DND-41 (cell line): ENCODE measurements around the gene B4GAT1.
A peak's percentile ranks its signal among the peaks of the same experiment; 100 is the strongest.

Experiments used
- ATAC-seq: fragments of 200-7000 bp; cut with Tn5 transposase; 3 replicates; pipeline ENCODE4 v1.9.1; 2021; ENCODE audit warnings: low read depth; ENCODE audit not compliant: insufficient read depth
- DNase-seq: peaks from one replicate; pipeline ENCODE4 v3.0.0-alpha.2; 2020
- H2AFZ ChIP-seq: 2 replicates; pipeline ENCODE4 v1.6.0; 2012; ENCODE audit warnings: low read depth, low read length
- H3K27ac ChIP-seq: 2 replicates; pipeline ENCODE4 v1.5.1; 2012; ENCODE audit warnings: low read length, inconsistent platforms
- H3K27me3 ChIP-seq: fragments of 200-600 bp; sonication (generic); 2 replicates; pipeline ENCODE4 v1.6.0; 2012; ENCODE audit warnings: low read length, mild to moderate bottlenecking, inconsistent platforms; ENCODE audit not compliant: insufficient read depth, poor library complexity
- H3K36me3 ChIP-seq: 2 replicates; pipeline ENCODE4 v1.5.1; 2012; ENCODE audit warnings: low read length, inconsistent platforms; ENCODE audit not compliant: insufficient read depth
- H3K4me1 ChIP-seq: 2 replicates; pipeline ENCODE4 v1.5.1; 2012; ENCODE audit warnings: mild to moderate bottlenecking, low read length; ENCODE audit not compliant: insufficient read depth
- H3K4me2 ChIP-seq: 2 replicates; pipeline ENCODE4 v1.6.0; 2012; ENCODE audit warnings: mild to moderate bottlenecking, moderate library complexity, low read length, inconsistent platforms; ENCODE audit not compliant: insufficient read depth
- H3K4me3 ChIP-seq, 2 experiments: fragments of 200-600 bp in 1 of 2; shearing (Covaris generic) in 1 of 2; 2 replicates each; pipeline ENCODE4 v1.5.1; 2012 to 2016; ENCODE audit warnings: inconsistent platforms in 2 of 2, low read length in 2 of 2, mild to moderate bottlenecking in 2 of 2, low read depth in 1 of 2, moderate library complexity in 1 of 2
- H3K79me2 ChIP-seq: 2 replicates; pipeline ENCODE4 v1.6.0; 2012; ENCODE audit warnings: low read length, inconsistent platforms; ENCODE audit not compliant: insufficient read depth
- H3K9ac ChIP-seq: 2 replicates; pipeline ENCODE4 v1.6.0; 2012; ENCODE audit warnings: low read depth, mild to moderate bottlenecking, inconsistent platforms, low read length, moderate library complexity
- H3K9me3 ChIP-seq: 2 replicates; pipeline ENCODE4 v1.5.1; 2012; ENCODE audit warnings: low read length, moderate library complexity, mild to moderate bottlenecking, inconsistent platforms; ENCODE audit not compliant: insufficient read depth, severe bottlenecking
- H4K20me1 ChIP-seq: 2 replicates; pipeline ENCODE4 v1.6.0; 2012; ENCODE audit warnings: low read length; ENCODE audit not compliant: insufficient read depth
- EZH2 ChIP-seq: IDR thresholded peaks from 3 replicates; pipeline ENCODE4 v1.6.1; 2012; ENCODE audit warnings: borderline replicate concordance, low read depth, mild to moderate bottlenecking, moderate library complexity, low read length, inconsistent platforms; ENCODE audit not compliant: severe bottlenecking
- TF ChIP-seq, protein P1 (sequence below): IDR thresholded peaks from 2 replicates; pipeline ENCODE4 v1.5.1; 2012; ENCODE audit warnings: borderline replicate concordance, low read length, moderate library complexity, mild to moderate bottlenecking; ENCODE audit not compliant: poor library complexity, severe bottlenecking; ENCODE audit errors: extremely low read depth

B4GAT1 gene

DNA sequence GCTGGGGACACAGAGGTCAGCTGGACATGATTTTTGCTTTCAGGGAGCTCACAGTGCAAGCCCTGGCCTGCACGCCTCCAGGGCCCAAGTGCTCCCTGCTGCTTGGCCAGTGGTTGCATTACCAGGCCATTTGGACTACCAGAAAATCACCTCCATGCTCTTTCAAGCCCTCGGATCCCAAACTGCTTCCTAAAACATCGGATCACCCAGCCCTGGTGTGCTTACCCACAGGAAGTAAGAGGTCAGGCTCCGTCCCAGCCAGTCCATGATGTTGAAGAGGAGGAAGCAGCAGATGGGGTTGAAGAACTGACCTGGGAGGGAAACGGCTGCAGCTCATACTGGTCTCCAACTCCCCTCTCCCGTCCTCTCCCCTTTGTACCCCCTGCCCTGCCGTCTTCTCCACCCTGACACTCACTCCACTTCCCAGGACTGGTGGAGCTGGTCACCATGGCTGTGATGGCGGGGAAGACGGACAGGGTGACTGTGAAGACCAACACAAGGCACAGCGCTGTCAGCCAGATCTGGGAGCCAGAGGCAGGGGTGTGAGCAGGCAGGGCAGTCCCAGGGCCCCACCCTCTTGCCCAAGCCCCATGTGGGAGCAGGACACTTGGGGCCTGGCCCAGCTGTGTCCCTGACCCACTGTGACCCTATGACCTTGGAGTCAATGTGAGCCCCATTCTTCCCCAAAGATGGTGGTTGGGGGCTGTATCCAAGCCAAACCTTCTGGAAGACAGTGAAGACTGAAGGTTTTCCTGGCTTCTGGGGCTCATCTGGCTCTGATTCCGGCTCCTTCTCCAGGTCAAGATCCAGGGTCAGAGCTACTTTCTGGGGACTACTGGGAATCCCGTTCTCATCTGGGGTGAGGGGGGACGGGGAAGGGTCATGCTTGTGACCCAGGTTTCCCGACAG is 18.5 kb upstream of the B4GAT1 start:
- no peaks in the 10 kb centered on the region for H3K79me2 ChIP-seq
- H3K4me2 ChIP-seq, result no peak overlapping the region
- DNase-seq (no peak), ATAC-seq (no peak)
- H3K9me3 ChIP-seq, result no peaks in the 10 kb centered on the region
- H3K9ac ChIP-seq, result no peak overlapping the region
- no peak overlapping the region for H3K4me3 ChIP-seq
- H4K20me1 ChIP-seq, result peaks cover 7% of the 10 kb centered on the region; the same call in 1 of the 2 replicates
- no peak overlapping the region for H3K27ac ChIP-seq
- H3K27me3 ChIP-seq, result no peaks in the 10 kb centered on the region
- H3K4me1 ChIP-seq, result peaks cover 2% of the 10 kb centered on the region
- H3K36me3 ChIP-seq, result peaks cover 11% of the 10 kb centered on the region
- TF ChIP-seq, protein P1, sequence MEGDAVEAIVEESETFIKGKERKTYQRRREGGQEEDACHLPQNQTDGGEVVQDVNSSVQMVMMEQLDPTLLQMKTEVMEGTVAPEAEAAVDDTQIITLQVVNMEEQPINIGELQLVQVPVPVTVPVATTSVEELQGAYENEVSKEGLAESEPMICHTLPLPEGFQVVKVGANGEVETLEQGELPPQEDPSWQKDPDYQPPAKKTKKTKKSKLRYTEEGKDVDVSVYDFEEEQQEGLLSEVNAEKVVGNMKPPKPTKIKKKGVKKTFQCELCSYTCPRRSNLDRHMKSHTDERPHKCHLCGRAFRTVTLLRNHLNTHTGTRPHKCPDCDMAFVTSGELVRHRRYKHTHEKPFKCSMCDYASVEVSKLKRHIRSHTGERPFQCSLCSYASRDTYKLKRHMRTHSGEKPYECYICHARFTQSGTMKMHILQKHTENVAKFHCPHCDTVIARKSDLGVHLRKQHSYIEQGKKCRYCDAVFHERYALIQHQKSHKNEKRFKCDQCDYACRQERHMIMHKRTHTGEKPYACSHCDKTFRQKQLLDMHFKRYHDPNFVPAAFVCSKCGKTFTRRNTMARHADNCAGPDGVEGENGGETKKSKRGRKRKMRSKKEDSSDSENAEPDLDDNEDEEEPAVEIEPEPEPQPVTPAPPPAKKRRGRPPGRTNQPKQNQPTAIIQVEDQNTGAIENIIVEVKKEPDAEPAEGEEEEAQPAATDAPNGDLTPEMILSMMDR, result no peak
- TF ChIP-seq EZH2, result no peak
- no peak overlapping the region for H2AFZ ChIP-seq

DNA sequence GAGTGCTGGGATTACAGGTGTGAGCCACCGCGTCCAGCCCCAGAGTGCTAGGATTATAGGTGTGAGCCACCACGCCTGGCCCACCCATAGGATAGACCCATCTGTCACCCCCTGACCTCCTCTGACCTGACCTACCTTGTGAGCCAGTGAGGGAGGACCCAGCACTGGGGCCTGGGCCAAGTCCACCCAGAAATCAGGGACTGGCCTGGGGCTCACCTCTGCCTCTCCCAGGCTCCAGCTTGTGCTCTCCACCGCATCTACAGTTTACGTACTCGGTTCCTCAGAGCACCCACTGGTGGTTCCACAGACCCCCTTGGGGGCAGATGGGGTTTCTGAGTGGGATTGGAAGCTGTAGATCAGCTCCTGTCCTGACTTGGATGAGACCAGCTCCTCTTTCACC is 17.7 kb upstream of the B4GAT1 start:
- Histone ChIP-seq H3K27me3 (no peaks in the 10 kb centered on the region), H3K36me3 (peaks cover 16% of the 10 kb centered on the region), H3K4me3 (no peak overlapping the region), H3K79me2 (no peaks in the 10 kb centered on the region), H3K4me1 (no peaks in the 10 kb centered on the region), H3K9me3 (no peaks in the 10 kb centered on the region), H3K27ac (no peak overlapping the region), H4K20me1 (peaks cover 7% of the 10 kb centered on the region; the same call in 1 of the 2 replicates), H3K9ac (no peak overlapping the region), H2AFZ (no peak overlapping the region), H3K4me2 (no peak overlapping the region)
- TF ChIP-seq EZH2, result no peak
- TF ChIP-seq, protein P1, result no peak
- ATAC-seq, result no peak
- no peak for DNase-seq

DNA sequence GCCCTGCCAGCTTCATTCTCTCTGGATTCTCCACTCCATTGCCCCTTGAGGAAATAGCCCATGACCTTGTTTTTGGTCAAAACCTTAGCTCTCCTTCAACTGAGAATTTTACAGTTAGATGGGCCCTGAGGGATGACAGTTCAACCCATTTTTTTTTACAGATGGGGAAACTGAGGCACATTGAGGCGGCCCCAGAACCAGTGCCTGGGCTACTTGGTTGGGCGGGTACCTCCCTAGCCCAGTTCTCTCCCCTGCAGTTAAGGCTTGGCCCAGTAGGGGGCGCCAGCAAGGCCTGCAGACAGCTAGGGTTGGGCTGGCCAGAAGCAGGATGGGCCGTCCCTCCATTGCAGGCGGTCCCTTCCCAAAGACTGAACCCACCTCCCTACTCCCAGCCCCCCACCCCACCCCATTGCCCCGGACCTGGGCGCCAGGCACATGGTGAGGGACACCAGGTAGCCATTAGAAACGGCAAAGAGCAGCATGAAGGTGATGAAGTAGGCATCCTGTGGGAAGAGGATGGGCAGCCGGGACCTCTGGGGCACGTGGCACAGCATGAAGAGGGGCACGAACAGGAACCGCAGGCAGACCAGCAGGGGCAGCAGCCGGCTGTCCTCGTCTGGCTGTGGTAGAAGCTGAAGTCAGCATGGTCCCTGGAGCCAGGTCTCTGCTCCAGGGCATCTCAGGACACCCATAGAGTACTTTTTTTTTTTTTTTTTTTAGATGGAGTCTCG is 16.5 kb upstream of the B4GAT1 start:
- H3K4me1 ChIP-seq, result no peaks in the 10 kb centered on the region
- no peaks in the 10 kb centered on the region for H3K9me3 ChIP-seq
- no peaks in the 10 kb centered on the region for H3K27me3 ChIP-seq
- H3K4me2 ChIP-seq, result no peak overlapping the region
- H3K36me3 ChIP-seq, result peaks cover 17% of the 10 kb centered on the region
- 0 out of 2 replicates have a peak, but pooled peaks cover 3% of the 10 kb centered on the region for H4K20me1 ChIP-seq
- no peaks in the 10 kb centered on the region for H3K79me2 ChIP-seq
- no peak for TF ChIP-seq EZH2
- TF ChIP-seq, protein P1, result peak; percentile 80
- DNase-seq, result peak; percentile 68
- no peak overlapping the region for H3K27ac ChIP-seq
- H2AFZ ChIP-seq, result no peak overlapping the region
- no peak overlapping the region for H3K9ac ChIP-seq
- no peak overlapping the region for H3K4me3 ChIP-seq
- ATAC-seq, result peak; percentile 69
